GM19397 (cell line): ENCODE results near the gene RAI14.

Experiments used
- ATAC-seq: cut with Tn5 transposase; IDR thresholded peaks from one replicate; pipeline ENCODE4 v1.9.1; 2021; ENCODE audit warnings: mild to moderate bottlenecking, moderate library complexity; ENCODE audit not compliant: unreplicated experiment

RAI14 gene

DNA sequence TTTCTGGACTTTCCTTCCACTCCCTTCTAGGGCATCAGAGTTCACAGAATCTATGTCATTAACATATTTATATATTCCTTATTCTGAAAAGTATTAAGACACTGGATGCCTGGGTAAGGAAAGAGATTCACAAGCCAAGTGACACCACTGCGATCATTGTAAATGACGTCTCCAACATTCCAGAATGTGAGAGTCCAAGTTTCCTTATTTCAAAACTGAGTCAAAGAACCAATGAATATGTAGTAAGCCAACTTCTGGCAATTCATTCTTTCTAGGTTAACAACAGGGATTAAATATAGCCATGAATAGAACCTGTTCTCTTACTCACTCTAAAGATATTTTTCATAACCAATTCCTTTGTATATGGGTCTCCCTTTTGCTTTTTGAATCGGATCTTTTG lies 18.1 kb downstream of the RAI14 start:
- ATAC-seq, result no peak

DNA sequence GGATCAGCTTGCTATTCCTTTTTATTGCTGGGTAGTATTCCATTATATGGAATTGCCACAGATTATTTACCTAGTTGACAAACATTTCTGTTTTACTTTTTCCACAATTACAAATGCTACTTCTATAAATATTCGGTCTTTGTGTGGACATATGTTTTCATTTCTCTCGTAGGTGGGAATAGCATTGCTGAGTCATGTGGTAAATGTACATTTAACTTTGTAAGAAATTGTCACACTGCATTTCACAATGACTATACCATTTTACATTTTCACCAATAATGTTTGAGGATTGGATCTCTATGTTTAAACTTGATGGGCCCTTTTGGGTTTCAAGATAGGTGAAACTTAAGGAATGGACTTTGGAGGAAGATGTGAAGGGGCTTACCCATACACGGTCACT lies 19.7 kb downstream of the RAI14 start:
- no peak for ATAC-seq

DNA sequence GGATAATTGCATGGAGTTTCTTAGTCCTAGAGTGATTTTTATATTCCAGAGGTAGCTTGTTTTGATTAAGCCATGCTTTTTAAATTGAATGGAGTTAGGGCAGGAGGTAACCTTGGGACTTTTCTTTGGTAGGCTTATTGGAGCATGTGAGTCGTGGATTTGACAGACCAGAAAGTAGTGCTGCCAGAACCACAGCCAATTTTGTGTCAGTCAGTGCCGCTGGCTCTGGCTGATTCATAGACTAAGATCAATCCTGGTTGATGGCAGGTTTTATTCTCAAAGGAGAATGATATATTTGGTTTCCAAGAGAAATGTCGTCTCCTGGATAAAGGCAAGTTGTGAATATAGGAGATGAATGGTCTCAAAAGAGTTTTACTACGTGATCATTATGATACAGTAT lies 20.3 kb downstream of the RAI14 start:
- no peak for ATAC-seq

DNA sequence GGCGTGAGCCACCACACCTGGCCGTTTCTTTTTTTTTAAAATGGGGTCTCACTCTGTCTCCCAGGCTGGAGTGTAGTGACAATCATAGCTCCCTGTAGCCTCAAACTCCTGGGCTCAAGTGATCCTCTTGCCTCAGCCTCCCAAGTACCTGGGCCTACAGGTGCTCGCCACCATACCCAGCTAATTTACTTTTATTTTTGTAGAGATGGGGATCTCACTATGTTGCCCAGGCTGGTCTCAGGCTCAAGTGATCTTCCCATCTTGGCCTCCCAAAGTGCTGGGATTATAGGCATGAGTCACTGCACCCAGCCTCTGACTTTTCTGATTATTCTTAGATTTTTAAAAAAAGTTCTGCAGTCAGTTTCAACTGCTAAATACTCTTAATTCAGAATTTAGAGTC lies 21.3 kb downstream of the RAI14 start:
- ATAC-seq, result no peak

- ATAC-seq, result no peak
Measured at GRCh38 chr5:34680896-34681295, 24.8 kb downstream of the RAI14 start.

DNA sequence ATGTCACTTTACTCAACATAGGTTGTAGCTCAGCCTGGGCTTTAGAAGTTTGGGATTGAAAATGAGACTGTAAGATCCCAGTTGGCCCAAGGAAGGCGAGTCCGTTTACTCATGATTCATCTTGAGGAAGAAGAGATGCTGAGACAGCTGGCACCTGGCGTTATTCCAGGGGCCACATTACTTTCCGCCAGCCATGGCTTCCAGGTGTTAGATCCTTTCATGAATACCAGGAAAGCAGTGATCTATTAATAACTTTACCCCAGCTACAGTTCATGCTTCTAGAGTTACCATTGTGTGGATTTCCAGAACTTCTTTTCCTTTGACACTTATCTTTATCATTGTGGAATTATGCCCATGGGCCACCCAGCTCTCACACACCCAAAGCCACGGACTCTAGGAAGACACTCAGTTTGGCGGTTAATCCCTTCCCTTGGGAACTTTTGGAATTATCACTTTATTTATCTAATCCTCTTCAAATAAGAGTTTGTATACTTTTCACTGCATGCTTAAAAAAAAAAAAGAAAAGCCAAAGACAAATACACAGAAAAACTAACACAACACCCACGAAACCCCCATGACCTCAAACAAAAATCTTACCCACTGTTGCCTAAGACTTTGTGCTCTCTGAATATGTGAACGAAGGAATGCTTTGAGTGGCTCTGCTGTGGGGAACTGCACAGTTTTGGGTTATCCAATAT lies 26.9 kb downstream of the RAI14 start:
- ATAC-seq, result no peak

GRCh38 chr5:34684281-34684979 lies 28.3 kb downstream of the RAI14 start:
- no peak for ATAC-seq

GRCh38 chr5:34684980-34685352 lies 28.8 kb downstream of the RAI14 start:
- ATAC-seq, result no peak

- no peak for ATAC-seq
Measured at GRCh38 chr5:34685485-34686165, 29.5 kb downstream of the RAI14 start.

- ATAC-seq, result no peak
Measured at GRCh38 chr5:34686762-34687268, 30.7 kb downstream of the RAI14 start.

DNA sequence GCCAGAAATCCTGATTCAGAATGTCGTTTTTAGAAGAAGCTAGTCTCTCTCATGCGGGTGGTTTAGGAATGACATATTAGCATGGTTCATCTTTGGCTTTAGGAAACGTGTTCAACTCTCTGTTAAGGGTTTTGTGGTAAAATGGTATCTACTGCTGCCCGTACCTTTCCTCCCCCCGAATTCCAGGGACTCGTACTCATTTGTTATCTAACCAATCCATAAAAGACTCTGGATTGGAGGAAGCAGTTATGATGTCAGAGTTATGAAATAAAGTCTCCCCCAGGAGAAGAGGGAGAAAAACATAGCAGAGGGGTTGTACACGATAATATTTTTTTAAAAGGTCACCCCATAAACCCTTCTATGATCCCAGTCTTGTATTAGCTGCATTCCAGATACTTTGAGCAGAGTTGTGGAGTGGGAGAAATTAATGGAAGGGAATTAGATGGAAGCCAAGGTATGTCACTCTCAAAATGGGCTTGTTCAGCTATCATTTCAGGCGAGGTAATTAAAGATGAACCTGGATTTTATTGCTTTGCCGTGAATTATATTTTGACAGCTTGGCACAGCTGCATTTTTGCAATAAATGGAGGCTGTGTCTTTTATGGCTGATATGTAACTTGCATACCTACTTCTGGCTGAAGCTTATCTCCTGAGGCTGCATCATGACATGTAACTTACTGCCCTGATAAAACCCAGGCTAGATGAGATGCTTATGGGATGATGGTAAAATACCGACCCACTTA lies 31.3 kb downstream of the RAI14 start:
- ATAC-seq, result no peak

DNA sequence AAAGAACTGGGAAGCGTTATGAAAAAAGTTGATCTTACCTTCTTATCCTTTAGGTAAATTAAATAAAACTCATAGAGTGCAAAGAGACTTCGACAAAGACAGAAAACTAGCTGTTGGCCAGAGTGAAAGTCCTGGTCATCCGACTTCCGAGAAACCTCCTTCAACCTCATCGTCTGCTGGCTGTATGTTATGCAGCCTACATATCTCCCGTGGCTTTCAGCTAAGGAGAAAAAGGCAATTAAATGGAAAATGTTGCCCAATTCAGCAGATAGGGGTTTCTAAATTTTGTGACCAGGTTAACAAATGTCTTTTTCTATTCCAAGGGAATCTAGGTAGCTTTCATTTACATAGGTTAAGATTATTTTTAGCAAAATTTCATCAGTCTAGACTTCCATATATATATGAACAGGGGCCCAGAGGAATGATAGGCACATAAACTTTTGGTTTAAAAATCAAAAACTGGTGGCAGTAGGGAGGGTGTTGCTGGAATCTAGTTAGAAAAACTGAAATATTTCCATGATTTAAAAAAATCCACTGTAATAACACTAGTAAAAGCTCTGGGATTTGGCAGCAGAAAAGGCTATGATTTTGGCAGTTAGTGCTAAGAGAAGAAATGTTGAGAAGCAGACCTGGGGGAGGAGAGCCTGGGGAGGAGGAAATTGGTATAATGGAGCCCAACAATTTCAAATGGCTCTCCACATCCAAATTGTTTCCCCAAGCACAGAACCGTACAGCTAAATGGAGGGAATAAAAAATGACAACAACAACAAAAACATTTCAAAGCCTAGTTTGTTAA lies 32.1 kb downstream of the RAI14 start:
- no peak for ATAC-seq

GRCh38 chr5:34690301-34690700 lies 34.2 kb downstream of the RAI14 start:
- no peak for ATAC-seq

DNA sequence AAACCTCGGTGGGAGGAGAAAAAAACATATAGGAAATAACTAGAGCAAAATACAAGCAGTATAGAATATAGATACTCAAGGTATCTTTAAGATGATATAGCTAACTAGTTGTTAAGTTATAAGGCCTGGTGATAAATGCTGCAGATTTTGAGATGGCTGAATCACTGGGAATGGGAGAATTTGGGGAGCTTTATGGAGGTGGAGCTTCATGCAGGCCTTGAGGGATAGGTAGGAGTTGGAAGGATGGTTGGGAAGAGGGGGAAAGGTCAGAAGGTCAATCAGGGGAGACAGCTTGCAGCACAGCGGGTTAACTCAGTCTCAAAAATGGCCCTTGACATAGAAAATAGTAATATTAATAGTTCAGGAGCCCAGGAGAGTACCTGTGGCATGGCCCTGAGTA lies 34.8 kb downstream of the RAI14 start:
- ATAC-seq, result no peak

DNA sequence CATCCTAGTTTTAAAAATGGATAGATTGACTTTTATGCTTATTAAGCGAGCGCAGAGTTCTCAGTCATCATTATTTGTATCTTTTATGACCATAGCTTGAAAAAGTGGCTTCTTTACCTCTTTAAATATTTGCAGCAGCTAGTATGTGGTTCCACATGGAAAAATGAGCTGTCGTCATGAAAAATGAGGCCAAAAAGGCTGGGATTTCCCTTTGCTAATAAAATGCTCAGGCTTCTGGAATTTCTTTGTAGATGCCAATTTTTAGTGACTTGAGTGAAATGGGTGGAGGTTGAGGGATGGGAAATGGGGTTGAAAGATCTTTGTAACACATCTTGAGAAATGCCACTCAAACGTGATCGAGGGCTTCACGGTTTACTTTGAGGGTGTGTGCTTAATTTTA lies 35.2 kb downstream of the RAI14 start:
- ATAC-seq, result no peak

- no peak for ATAC-seq
Measured at GRCh38 chr5:34692786-34693185, 36.7 kb downstream of the RAI14 start.

- ATAC-seq, result no peak
Measured at GRCh38 chr5:34694012-34694411, 37.9 kb downstream of the RAI14 start.

DNA sequence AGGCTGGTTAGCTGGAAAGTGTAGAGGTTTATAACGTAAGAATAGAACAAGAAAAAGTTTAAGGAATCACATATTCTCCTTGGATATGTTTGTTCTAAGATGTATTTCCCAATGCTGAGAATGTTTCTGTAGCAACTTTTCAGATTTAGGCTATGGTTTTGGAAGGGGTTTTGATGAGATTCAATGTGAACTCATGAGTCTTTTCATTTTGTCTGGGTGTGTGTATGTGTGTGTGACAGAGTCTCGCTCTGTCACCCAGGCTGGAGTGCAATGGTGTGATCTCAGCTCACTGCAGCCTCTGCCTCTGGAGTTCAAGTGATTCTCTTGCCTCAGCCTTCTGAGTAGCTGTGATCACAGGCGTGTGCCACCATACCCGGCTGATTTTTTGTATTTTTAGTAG lies 38.6 kb downstream of the RAI14 start:
- no peak for ATAC-seq

DNA sequence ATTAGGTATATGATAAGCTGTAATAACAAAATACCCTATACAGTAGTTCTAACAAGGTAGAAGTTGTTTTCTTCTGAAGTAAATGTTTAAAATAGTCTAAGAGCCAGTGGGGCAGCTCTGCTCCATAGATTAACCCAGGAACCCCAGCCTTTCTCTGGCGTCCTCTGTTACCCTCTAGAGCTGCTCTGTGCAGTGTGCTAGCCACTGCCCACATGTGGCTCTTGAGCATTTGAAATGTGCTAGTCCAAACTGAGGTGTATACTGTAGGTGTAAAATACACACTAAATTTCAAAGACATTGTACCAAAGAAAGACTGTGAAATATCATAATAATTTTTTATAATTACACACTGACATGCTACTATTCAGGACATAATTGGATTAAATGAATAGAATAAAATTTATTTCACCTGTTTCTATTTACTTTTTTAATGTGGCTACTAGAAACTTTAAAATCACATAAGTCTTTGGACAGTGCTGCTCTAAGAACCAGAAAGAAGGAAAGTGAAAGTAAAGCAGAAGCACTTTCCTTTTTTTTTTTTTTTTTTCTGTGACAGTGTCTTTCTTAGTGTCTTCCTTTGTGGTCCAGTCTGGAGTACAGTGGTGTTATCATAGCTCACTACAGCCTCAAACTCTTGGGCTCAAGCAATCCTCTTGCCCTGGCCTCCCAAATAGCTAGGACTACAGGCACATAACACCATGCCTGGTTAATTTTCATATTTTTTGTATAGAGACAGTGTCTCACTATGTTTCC lies 39.3 kb downstream of the RAI14 start:
- ATAC-seq, result no peak
